Renal pelvis (tissue), 4 donors: ENCODE results near the gene CDKAL1. TPM values are rescaled to one million over a fixed set of nuclear protein-coding genes. Genes with fewer than 3 reads are reported as not detected.

Source experiments
- DNase-seq: peaks from one replicate; pipeline ENCODE4 v3.0.0-alpha.2; 2013
- polyA plus RNA-seq, 3 donors: library from polyadenylated mRNA; unstranded; fragments of 120-200 nt; gene quantifications; one replicate each; pipeline ENCODE4 v1.2.1, GENCODE V29; 2013; ENCODE audit not compliant: insufficient read length in 3 of 3

The CDKAL1 gene
- polyA plus RNA-seq, 3 donors, result 15.9 to 22.8 (median 18.7) TPM

DNA sequence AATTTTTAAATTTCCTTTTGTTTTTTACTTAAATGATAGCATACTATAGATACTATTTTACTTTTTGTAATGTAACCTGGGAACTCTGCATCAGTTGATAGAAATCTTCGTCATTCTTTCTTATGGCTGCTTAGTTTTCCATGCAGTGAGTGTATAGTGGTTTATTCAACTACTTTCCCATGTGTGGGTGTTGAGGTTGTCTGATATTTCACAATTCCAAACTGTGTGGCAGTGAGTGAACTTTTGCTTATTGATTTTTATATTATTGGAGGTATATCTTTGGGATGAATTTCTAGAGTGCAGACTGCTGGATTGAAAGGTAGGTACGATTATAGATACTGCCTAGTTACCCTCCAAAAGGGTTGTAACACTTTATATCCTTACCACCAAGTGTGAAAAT lies 136.5 kb downstream of the CDKAL1 start:
- DNase-seq, result no peak

- no peak for DNase-seq
Observed at GRCh38 chr6:20672038-20672437, 137.8 kb downstream of the CDKAL1 start.

GRCh38 chr6:20673458-20673857 lies 139.2 kb downstream of the CDKAL1 start:
- no peak for DNase-seq

DNA sequence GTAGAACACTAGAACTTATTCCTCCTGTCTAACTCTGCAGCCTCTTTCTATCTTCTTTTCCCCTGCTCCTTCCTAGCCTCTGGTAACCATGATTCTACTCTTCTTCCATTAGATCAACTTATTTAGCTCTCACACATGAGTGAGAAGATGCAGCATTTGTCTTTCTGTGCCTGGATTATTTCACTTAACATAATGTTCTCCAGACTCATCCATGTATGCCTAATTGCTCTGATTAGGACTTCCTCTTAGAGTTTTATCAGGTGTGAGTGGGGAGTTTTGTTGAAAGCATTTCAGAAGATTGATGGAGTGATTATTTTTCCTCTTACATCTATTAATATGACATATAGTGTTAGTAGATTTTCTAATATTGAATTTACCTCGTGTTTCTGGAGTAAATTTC lies 140.4 kb downstream of the CDKAL1 start:
- no peak for DNase-seq

- DNase-seq, result no peak
Observed at GRCh38 chr6:20678831-20679352, 144.6 kb downstream of the CDKAL1 start.

DNA sequence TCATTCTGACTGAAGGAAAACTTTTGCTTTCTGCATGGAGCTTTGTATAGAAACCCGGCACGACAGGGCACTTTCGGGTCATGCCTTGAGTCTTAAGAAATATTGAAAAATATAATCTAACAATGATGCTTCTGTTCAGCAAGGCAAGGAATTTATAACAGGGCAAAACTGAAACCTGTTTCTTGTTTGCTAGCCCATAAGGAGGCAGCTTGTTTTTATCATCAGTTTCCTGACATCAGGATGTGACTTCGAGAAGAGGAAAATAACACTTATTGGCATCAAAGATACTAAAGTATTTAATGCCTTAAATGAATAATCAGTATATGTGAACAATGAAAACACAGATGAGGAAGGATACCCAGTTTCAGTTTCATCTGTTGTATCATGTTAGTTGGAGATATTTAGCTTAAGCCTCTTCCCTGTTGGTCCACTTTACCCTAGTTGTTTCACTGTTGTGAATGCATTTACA lies 146.5 kb downstream of the CDKAL1 start:
- no peak for DNase-seq

GRCh38 chr6:20681243-20681684 lies 147.0 kb downstream of the CDKAL1 start:
- DNase-seq, result no peak

DNA sequence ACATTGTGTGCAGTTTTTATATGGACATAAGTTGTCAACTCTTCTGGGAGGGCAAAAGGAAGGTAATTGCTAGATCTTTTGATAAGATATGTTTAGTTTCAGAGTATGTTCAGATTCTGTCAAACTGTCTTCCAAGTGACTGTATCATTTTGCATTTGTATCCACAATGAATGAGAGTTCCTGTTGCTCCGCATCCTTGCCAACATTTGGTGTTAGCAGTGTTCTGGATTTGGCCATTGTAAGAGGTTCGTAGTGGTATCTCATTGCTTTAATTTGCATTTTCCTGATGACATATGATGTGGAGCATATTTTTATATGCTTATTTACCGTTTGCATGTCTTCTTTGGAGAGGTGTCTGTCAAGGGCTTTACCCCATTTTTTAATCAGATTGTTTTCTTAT lies 150.2 kb downstream of the CDKAL1 start:
- no peak for DNase-seq

DNA sequence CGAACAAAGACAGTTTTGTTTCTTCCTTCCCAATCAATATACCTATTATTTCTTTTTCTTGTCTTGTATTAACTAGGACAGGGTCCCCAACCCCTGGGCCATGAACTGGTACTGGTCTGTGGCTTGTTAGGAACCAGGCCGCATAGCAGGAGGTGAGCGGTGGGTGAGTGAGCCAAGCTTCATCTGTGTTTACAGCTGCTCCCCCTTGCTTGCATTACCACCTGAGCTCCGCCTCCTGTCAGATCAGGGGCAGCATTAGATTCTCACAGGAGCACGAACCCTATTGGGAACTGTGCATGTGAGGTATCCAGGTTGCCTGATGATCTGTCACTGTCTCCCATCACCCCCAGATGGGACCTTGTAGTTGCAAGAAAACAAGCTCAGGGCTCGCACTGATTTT lies 151.9 kb downstream of the CDKAL1 start:
- DNase-seq, result no peak

- DNase-seq, result no peak
Observed at GRCh38 chr6:20687494-20687893, 153.2 kb downstream of the CDKAL1 start.

GRCh38 chr6:20688710-20689500 lies 154.6 kb downstream of the CDKAL1 start:
- no peak for DNase-seq

- DNase-seq, result no peak
Observed at GRCh38 chr6:20691185-20691584, 156.9 kb downstream of the CDKAL1 start.

GRCh38 chr6:20692023-20692422 lies 157.8 kb downstream of the CDKAL1 start:
- DNase-seq, result no peak

DNA sequence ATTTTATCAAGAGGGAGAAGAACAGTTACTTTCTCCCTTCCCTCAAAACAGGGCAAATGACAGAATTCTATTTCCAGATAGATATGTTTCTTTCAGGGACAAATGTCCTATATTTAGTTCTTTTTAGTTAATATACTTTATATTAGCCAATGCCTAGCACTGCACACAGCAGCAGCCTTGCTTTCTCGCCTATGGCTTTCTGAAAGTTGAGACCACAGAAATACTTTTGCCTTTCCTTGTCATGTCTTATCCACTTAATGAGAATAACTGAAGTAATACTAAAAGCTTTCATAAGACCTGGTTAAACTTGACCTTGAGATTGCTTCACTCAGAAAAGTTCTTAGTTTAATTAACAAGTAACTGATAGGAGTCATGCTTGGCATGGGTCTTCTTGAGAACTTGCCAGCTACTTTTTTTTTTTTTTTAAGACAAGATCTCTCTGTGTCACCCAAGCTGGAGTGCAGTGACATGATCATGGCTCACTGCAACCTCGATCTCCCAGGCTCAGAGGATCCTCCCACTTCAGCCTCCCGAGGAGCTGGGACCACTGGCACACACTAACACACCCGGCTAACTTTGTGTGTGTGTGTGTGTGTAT lies 159.3 kb downstream of the CDKAL1 start:
- no peak for DNase-seq

GRCh38 chr6:20696676-20697075 lies 162.4 kb downstream of the CDKAL1 start:
- no peak for DNase-seq

- DNase-seq, result no peak
Observed at GRCh38 chr6:20698675-20699074, 164.4 kb downstream of the CDKAL1 start.

- no peak for DNase-seq
Observed at GRCh38 chr6:20699402-20699801, 165.1 kb downstream of the CDKAL1 start.

- no peak for DNase-seq
Observed at GRCh38 chr6:20700375-20700774, 166.1 kb downstream of the CDKAL1 start.

DNA sequence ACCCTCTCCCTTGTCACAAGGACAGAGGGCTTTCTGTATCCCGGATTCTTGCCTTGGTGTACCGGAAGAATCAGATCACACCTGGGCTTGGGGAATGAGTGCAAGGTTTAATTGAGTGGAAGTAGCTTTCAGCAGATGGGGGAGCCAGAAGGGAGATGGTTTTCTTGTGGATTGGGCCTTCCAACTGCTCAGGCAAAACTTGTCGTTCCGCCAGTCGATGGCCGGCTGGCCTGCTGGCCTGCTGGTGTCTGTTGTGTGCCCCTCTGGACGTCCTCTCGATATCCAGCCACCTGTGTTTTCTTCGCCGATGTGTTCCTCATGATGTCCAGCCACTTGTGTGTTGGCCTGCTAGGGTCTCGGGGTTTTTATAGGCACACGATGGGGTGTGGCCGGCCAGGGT lies 168.1 kb downstream of the CDKAL1 start:
- DNase-seq, result no peak

DNA sequence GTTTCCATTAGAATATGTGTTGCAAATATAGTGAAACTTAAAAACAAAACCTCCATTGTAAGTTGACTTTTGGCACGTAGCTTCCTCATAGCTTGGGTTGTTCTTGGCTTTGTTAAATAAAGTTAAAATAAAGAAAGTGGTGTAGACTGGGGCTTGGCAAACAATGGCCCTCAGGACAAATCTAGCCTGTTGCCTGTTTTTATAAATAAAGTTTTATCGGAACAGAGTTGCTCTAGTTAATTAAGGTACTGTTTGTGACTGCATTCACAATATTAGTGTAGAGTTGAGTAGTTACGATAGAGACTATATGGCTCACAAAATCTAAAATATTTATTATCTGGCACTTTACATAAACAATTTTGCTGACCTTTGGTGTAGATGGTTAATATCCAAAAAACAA lies 168.8 kb downstream of the CDKAL1 start:
- DNase-seq, result no peak

DNA sequence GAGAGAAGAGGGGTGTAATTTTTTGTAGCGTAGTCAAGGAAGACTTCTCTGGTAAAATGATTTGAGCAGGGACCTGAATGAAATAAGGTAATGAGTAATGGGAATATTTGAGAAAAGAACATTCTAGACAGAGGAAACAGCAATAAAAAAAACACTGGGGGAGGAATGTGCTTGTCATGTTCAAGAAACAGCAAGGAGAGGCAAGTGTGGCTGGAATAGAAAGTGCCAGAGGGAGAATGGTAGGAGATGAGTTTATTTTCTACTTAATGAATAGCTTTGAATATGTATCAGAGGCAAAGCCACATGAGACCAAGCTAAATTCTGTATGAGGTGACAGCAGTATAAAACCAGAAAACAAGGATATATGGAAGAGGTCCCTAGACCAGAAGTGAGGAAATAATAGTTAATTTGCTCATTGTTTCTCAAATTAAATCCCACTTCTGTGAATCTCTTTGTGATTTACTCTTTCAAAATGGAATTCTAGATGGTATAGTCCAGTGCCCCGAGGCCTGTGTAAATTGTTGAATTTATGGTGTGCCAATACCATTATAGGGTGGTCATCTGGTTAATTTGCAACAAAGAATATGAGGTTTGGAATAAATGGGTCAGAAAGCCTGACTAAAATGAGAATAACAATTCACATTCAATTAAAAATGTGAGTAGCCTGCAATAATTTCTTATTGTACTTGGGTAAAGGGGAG lies 170.2 kb downstream of the CDKAL1 start:
- no peak for DNase-seq

- DNase-seq, result no peak
Observed at GRCh38 chr6:20705741-20706140, 171.5 kb downstream of the CDKAL1 start.
